GM19455 (cell line): Measurements from ENCODE around the gene PLP2.

ENCODE experiments used
- ATAC-seq: cut with Tn5 transposase; IDR thresholded peaks from one replicate; pipeline ENCODE4 v1.9.1; 2021; ENCODE audit not compliant: unreplicated experiment

PLP2 gene

DNA sequence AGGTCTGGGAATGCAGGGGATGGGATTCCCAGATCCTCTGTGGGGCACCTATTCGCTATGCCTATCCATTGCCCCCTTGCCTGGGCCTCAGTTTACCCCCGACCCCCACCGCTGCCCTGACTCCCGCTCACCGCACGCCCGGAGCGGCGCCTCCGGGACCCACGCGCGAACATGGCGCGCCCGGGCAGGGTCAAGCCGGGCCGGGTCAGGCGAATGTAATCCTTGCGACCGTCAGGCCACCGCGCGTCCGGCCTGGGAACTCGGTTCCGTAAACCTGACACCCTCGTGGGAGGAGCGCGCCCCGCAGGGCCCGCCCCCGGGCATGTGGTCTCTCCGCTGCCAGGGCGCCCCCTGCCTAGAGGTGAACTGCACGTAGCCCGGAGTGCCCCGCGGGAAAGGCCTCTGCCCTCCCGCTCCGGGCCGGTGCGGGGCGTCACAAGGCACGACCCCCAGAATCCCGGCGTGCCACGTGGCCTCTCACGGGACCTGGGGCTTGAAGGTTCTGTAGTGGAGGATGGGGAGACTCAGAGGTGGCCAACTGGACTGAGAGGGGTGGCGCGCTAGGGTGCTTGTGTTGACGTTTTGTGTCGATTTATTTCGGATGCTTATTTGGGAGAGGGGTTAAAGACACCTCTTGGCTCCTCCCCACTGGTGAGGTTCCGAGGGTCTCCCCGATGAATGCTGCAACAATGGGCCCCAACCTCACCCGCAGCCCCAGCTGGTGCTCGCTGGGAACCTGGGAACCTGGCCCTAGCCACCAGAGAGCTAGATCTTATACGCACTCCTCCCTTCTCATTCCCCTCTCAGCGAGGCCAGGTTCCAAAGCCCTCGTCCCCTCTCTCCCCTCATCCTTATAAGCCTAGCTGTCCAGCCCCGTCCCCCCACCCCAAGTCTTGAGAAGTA, 14.7 kb downstream of the PLP2 start, which contains the start of gene PRICKLE3:
PRICKLE3 (minus strand) TSS at position 249 of the 903 bp plus-strand sequence; CDS start at position 173, 76 bp downstream.
- no peak for ATAC-seq

DNA sequence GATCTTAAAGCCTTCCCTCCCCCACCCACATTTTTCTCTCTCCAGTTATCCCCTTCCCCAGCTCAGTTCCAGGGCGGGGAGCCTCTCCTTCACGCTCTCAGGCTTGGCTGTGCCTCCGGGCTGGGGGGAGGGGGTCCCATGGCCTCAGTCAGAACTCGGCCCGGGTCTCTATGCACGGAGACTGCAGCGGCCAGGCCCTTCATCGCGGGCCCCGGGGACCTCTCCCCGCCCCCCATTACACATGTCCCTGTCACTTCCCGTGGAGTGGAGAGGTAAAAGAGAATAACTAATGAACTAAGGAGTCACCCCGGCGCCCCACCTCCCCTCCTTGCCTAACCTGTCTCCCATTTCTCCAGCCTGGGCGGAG, 15.3 kb downstream of the PLP2 start:
- no peak for ATAC-seq

DNA sequence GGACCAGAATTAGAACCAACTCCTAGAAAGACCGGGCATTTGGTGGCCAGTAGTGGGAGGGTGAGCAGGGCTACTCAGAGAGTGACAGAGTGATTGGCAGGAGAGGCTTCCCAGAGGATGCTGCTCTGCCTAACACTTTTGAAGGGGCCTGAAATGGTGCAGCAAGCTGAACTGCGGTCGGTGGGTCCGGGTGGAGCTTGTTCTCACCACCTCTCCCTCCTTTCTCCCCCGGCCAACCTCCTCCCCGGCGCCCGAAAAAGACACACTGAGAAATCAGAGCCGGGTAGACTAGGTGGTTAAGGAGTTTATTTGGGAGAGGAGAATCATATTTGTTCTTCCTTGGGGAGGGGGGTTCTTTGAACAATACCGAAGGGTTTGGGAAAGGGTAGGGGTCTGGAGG, 15.8 kb downstream of the PLP2 start:
- no peak for ATAC-seq

DNA sequence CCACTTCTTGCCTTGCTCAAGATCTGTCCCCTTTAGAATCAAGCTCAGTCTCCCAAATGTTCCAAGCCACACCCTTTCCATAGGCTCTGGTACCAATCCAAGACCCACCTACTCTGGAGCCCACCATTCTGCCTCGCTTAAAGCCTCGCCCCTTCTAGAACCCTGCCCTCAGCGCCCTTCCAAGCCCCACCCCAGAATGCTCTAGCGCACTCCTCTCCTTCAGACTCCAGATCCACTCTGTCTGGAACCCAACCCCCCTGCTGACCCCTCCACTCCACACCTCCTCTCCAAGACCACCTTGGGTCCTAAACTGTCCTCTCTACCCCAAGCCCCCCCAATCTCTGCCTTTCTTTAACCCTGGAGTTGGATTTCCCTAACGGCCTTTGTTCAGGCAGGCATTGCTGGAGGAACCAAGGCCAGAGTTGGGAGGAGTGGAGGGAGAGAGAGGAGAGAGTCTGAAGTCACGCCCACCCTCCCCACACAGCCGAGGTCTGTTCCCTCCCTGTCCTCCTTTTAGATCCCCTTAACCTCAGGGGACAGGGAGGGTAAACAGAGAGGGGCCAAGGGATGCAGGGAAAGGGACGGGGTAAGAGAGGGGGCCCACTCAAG, 16.9 kb downstream of the PLP2 start:
- no peak for ATAC-seq

DNA sequence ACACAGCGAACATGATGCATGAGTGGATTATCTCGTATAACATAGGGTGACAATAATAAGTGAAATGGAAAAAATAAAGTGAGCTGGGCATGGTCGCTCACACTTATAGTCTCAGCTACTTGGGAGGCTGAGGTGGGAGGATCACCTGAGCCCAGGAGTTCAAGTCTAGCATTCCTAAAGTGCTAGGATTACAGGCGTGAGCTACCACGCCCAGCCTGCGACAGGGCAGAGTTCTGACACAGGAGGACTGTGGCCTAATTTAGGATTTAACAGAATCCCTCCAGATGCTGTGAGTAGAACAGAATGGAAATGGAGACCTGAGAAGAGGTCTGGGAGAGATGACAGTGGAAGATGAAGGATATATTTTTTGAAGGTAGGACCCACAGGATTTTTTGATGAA, 17.9 kb downstream of the PLP2 start:
- ATAC-seq = no peak

DNA sequence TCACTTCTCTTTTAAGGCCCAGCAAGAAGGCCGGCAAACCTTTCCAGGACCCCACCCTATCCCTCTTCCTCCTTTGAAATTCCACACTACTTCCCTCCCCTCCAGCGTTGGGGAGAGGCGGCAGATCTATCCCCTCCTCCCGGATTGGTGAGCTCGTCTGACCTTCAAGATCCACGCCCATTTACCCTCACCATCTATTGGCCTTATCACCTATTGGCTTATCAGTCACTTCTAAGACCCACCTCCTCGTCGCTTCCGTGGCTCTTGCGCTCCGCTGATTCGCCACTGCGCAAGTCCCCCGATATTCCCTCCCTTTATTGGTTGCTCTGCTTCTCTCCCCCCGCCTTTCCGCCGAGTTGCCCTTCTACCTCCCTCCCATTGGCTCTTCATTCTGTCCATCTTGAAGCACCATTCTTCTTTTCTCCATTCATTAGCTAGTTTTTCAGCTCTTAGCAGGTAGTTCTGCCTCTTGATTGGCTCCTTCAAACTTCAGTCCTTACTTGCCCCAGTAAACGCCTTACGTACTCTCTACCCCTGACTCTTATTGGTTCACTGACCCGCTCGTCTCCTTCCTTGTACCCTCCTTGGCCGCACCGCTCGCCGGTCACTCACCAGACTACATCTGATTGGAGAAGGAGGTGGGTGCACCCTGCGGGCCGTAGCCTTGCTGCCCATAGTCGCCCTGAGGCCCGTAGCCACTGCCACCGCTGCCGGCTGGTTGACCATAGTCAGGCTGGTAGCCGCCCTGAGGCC, 19.3 kb downstream of the PLP2 start:
- ATAC-seq = peak; percentile 89

DNA sequence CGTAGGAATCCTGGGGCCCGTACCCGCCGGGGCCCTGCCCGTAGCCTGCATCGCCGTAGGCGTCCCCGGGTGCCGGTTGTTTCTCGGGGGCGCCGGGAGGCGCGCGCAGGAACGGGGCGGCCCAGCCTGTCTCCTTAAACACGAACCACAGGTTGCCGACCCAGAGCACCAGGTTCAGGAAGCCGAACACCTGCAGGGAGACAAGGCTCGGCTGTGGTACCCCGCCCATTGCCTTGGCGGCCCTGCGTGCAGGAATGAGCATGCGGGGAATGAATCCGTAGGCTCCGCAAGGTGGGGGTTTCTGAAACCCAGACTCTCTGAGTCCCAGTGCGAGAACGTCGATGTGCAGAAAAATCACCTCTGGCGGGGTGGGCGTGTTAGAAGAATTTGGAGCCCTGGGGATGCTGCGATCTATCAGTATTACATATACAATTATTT, 19.9 kb downstream of the PLP2 start:
- peak; percentile 22 for ATAC-seq

DNA sequence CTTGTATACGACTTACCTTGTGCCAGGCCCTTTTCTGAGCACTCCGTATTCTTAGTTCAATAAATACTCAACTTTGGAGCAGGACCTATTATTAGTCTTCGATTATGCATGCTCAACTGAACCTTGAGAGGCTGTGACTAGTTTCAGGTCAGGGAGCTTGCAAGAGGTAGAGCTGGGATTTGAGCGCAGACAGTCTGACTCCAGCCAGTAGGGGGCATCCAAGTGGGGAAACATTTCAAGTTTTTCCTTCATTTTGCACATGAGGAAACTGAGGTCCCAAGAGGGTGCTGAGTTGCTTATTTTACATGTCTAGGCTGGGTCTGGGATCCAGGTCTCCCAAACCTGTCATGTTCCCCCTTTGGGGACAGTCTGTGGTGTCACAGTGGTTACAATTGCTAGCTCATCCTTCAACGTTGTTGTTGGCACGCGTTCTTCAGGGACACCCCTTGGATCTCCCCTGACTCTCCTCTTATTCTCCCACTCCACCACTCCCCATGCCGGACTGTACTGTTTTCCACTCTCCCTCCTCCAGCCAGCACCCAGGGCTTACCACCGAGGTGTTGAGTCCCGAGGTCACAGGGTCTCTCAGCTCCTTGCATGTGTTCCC, 21.1 kb downstream of the PLP2 start:
- ATAC-seq = no peak

DNA sequence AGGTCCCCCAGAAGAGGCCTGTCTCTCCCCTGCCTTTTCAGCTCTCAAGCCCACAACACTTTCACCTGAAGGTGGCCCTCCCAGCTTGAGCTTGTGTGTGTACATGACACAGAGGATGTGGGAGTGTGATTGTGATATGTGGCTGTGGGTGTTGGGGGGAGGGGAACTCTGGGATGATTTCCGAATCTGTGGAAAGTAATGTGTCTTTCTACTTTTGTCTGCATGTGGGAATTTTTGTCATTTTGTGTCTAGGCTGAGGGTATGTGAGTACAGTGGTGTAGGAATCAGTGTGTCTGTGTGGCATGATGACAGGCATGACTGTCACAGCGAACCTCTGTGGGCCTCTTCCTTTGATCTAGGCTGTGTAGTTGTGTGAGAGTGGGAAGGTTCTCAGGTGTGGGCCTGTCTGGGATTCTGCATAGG, 21.9 kb downstream of the PLP2 start:
- no peak for ATAC-seq

DNA sequence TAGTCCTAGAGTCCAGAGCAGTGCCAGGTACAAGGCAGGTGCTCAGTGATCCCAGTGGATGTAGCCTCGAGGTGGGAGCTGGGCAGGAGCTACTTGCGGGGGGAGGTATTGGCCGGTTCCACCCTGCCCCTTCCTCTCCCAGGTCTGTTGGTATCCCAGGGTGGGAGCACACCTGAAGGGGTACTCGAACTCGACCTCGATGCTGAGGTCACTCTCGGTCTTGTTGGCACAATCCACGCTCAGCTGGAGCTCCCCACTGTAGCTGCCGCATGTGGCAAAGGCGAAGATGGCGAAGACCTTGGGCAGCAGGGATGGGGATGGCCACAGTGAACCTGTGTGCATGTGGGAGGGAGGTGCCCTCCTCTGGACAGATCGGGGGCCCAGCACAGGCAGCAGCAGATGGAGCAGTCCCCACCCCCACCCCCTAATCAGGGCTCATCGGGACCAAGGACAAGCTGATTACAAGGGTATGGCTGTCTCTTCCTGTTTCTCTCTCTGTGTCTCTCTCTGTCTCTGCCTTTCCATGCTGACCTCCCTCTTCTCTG, 25.9 kb downstream of the PLP2 start:
- ATAC-seq = no peak

DNA sequence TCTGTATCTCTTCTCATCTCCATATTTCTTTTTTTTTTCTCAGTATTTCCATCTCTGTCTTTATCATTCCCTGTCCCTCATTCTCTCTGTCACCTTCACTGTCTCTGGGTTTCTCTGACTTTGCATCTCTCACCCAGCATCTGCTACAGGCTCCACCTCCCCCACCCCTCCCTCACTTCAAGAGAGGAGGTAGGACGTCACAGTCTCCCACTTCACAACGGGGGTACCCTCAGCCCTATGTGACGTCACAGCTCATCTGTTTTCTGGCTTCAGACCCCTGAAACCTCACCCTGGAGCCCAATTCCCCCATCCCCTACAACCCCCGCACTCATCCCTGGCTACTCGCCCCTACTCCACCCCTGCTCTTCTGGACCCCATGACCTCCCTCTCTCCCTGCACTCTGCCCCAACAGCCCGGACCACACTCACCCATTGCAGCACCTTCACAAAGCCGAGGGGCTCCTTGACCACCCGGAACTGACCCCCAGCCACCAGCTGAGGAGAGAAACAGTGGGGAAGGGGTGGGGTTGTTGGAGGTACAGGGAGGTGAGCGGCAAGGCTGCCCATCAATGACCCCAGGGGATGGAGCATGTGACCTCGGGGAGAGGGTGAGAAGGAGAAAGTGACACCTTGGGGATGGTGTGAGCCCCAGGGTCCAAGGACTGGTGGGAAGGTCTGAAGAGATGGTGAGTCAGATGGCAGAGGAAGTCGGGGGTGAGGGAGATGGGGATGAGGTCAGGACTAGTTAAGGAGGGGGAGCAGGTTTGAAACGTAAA, 27.0 kb downstream of the PLP2 start:
- ATAC-seq = no peak

DNA sequence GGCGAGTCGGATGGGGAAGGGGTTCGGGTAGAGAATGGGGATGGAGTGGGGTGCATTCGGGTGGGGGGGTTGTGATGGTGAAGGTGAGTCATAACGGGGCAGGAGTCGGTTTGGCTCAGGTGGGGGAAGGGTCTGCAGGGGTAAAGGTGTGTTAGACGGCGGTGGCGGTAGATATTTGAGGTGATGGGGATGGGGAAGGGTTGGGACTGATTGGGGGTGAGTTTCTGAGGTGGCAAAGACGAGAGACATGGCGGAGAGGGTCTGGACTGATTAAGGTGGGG, 27.6 kb downstream of the PLP2 start:
- no peak for ATAC-seq

DNA sequence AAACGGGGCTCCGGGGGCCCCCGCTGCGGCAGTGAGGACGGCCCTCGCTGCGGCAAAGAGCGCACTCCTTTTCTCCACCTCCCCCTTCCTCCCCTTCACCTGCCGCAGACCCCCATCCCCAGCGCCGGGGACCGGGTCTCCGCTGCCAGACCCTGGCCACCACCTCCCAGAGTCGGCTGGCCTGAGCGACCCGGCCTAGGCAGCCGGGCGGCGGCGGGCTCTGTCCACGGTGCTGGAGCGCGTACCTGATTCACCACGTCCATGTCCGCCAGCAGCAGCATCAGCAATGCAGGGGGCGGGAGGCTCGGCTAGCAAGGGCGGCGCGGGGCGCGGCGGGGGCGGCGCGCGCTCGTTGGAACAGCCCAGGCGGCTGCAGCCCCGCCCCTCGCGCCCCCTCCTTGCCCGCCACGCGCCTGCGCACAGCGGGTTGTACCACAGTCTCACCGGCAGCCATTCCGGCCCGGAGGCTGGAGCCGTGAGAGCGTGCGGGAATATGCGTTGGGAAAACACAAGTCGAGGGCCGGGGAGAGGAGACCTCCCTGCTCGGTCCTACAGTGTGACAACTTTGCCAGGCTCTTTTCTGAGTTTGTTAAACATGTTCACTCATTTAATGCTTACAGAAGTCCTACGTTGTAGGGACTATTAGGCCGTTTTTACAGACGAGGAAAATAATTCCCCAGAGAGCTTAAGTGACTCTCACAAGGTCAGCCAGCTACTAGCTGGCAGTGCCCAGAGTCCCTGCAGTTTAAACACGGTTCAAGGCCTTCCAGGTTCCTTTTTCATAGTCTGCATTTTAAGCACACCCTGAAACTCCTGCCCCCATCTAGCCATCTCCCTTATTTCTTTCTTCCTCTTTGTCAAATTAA, 28.4 kb downstream of the PLP2 start, which contains the start of gene SYP:
SYP (minus strand) TSS at position 288 of the 866 bp plus-strand sequence; CDS start at position 281, 7 bp downstream.
- peak; percentile 98 for ATAC-seq

DNA sequence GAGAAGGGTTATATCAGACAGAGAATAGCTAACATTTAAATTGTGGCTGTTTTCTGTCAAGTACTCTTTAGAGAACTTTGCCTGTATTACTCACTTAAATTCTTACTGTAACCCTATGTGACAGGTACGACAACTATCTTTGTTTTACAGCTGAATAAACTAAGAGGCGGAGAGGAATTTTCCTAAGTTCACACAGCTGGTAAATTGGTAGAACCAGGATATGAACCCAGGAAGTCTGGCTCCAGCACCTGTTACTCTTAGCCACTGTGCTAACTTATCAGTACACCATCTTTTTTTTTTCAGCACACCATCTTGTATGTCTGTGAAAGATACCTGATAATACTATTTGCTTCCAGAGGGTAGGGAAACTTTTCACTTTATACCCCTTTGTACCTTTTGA, 30.3 kb downstream of the PLP2 start:
- ATAC-seq = no peak

DNA sequence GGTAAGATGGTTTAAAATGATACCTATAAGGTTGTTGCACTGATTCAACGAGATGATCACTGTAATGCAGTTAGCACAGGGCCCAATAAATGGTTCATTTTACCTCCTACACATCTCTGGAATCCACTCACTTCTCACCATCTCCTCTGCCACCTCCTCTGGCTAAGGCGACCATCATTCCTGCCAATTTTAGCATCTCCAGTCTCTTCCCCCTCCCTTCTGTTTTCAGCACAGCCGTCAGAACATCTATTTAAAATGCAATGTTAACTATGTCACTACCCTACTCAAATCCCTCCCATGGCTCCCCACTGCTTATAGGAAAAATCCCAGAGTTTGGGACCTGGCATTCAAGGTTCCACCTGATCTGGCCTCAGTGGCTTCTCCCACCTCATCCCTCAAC, 31.8 kb downstream of the PLP2 start:
- ATAC-seq = no peak

DNA sequence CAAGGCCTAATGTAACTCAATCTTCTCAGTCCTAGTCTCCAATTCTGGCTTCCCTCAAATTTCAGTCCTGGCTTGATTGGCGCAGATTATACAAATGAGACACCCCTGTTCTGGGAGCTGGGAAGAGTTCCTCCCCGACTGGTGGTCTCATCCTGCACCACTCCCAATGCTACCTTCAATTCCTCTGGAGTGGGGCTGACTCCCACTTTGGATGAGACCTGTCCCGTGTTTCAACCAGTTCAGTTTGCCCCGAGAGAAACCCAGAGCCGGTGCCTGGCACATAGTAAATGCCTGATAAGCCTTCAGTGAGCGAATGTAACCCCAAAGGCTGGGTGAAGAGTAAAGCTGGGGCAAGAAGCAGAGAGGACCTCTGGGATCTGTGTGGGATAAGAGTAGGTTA, 32.3 kb downstream of the PLP2 start:
- ATAC-seq = no peak

DNA sequence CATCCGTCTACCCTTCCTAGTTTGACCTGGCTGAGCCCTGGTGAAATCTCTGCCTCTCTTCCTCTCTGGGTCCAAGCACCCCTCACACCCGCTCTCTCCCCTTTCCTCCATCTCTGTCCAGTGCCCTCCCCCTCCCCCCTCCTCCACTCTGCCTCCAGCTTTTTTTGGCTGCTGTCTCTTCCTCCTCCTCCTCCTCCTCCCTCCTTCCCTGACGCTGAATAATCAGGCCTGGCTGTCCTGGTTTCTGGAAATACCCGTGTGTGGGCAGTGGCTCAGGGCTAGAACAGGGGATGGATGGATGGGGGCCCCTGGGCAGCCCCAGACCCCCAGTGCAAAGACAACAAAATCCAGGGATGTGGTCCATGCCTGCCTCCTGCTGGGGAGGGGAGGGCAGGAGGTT, 33.0 kb downstream of the PLP2 start:
- no peak for ATAC-seq

DNA sequence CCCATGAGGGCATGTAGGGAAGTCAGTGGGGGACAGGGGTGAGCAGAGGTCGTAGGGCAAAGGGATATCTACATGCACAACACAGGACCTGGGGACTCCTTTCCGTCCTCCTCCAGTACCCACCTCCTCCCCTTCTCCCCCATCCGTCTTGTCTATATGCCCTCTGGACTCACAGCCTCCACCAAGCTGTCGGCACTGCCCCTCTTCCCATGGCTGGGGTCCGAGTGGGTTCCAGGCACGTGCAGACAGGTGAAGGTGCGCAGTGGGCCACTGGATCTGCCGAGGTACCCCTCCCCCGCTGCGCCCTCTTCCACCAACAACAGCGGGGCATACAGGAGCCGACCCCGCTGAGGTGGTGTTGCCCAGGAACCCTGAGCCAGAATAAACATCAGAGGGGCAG, 33.7 kb downstream of the PLP2 start:
- ATAC-seq = no peak

DNA sequence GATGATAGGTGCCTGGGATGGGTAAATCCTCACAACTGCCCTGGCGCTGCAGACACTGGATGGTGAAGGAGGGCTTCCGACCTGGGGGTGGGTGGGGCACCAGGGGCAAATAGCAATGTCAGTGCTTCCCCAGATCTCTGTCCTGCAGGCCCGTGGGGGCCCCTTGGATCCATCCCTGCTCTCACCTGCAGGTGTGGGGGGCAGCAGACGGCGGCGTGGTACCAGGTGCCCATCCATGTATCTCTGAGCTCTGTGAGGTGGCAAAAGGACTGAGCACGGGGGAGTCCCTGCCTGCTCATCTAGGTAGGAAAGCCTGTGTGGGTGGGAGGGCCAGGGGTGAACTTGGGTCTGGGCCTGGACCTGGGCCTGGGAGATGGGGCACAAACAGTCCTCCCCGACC, 34.8 kb downstream of the PLP2 start:
- no peak for ATAC-seq
